Activated naive CD8-positive, alpha-beta T cell treated with anti-CD3 and anti-CD28 coated beads for 36 hours (primary cell): ENCODE data around the gene SNX1. TPM values are rescaled to one million over a fixed set of nuclear protein-coding genes. Genes with fewer than 3 reads are reported as not detected.

ENCODE experiments used
- DNase-seq: peaks from one replicate; pipeline ENCODE4 v3.0.0; 2021
- H3K27ac Mint-ChIP-seq: one replicate; pipeline ENCODE4 v1.8.0; 2022; ENCODE audit warnings: mild to moderate bottlenecking, moderate library complexity, mixed read lengths
- H3K27me3 Mint-ChIP-seq: one replicate; pipeline ENCODE4 v1.8.0; 2022; ENCODE audit warnings: mild to moderate bottlenecking, mixed read lengths
- H3K36me3 Mint-ChIP-seq: one replicate; pipeline ENCODE4 v1.8.0; 2021; ENCODE audit warnings: mild to moderate bottlenecking, mixed read lengths
- H3K4me1 Mint-ChIP-seq: one replicate; pipeline ENCODE4 v1.8.0; 2021; ENCODE audit warnings: mixed read lengths
- H3K4me3 Mint-ChIP-seq: one replicate; pipeline ENCODE4 v1.8.0; 2022; ENCODE audit warnings: mild to moderate bottlenecking, moderate library complexity, mixed read lengths
- H3K9me3 Mint-ChIP-seq: one replicate; pipeline ENCODE4 v1.8.0; 2022; ENCODE audit warnings: mixed read lengths
- total RNA-seq, 2 experiments: library from RNA; stranded (reverse); gene quantifications; one replicate each; pipeline ENCODE4 v1.2.3, GENCODE V29; 2021

Gene SNX1
- total RNA-seq, 2 experiments from 2014 or later, result 79.8 to 88.6 TPM

DNA sequence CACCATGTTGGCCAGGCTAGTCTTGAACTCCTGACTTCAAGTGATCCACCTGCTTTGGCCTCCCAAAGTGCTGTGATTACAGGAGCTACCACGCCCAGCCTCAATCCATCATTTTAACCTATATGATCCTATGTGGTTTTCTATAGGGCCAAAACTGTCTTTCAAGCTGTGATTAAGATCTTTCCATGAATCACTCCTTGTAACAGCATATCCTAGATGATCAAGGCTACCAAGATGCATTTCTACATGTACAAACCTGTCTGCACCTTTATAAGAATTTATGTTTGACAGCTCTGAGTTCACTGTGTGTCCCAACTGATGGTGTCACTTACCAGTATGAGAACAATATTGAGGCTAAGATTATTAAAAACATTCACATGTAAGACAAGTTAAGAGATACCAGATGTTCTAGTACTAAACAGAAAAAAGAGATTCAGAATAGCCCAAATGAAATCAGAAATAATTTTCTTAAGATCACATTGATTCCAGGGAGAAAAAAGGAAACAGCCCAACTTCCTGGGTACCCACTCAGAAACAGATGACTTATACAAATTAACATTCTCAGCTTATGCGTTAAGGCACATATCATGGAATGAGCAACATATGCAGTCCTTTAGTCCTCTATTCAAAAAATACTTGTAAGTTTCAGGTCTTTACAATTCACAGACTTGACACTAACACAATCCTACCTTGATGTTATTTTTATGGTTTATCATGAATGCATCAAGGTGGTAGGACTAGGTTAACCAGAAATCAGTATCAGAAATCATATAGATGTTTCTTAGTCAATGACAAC lies 91.8 kb downstream of the SNX1 start:
- no peak for DNase-seq
- H3K9me3 Mint-ChIP-seq, result no peaks in the 10 kb centered on the region
- no peak overlapping the region for H3K27ac Mint-ChIP-seq
- no peaks in the 10 kb centered on the region for H3K27me3 Mint-ChIP-seq
- H3K36me3 Mint-ChIP-seq, result peaks cover 9% of the 10 kb centered on the region
- H3K4me3 Mint-ChIP-seq, result no peak overlapping the region
- no peaks in the 10 kb centered on the region for H3K4me1 Mint-ChIP-seq

Other genes starting within 250 kb of the SNX1 start
- under 1 TPM; 0.29 to 0.60 TPM for gene DAPK2, start 49.5 kb upstream of the SNX1 start, total RNA-seq
- 10 to 100 TPM; 95.2 to 99.2 TPM for gene CIAO2A, start 2.1 kb upstream of the SNX1 start, total RNA-seq
- under 1 TPM; 0.42 to 0.74 TPM for gene SNX22, start 55.7 kb downstream of the SNX1 start, total RNA-seq
- 100 to 1,000 TPM; 315 to 318 TPM for gene PPIB, start 67.0 kb downstream of the SNX1 start, total RNA-seq